GM12864 (cell line): ENCODE results near the gene PDE1A.

ENCODE experiments used
- DNase-seq: peaks from one replicate; pipeline ENCODE4 v3.0.0-alpha.2; 2011; ENCODE audit warnings: low read depth
- H3K4me3 ChIP-seq: 2 replicates; pipeline ENCODE4 v1.5.1; 2011; ENCODE audit warnings: mild to moderate bottlenecking, low read depth, low read length, control low read depth
- CTCF ChIP-seq: IDR thresholded peaks from 2 replicates; pipeline ENCODE4 v1.5.1; 2011; ENCODE audit warnings: low read depth, mild to moderate bottlenecking, moderate library complexity, low read length, control low read depth, inconsistent platforms; ENCODE audit errors: missing control alignments

Gene PDE1A

GRCh38 chr2:182267971-182268370 lies 158.9 kb downstream of the PDE1A start:
- no peak for DNase-seq
- no peak for TF ChIP-seq CTCF
- H3K4me3 ChIP-seq = no peak overlapping the region

- H3K4me3 ChIP-seq = no peak overlapping the region
- no peak for DNase-seq
- TF ChIP-seq CTCF = no peak
Measured at GRCh38 chr2:182266909-182267308, 159.9 kb downstream of the PDE1A start.

- H3K4me3 ChIP-seq = no peak overlapping the region
- TF ChIP-seq CTCF = no peak
- DNase-seq = no peak
Measured at GRCh38 chr2:182265718-182266117, 161.1 kb downstream of the PDE1A start.

GRCh38 chr2:182261860-182262387 lies 164.9 kb downstream of the PDE1A start:
- no peak for DNase-seq
- no peak for TF ChIP-seq CTCF
- H3K4me3 ChIP-seq = no peak overlapping the region

GRCh38 chr2:182259629-182260150 lies 167.1 kb downstream of the PDE1A start:
- no peak overlapping the region for H3K4me3 ChIP-seq
- no peak for DNase-seq
- no peak for TF ChIP-seq CTCF

GRCh38 chr2:182252534-182252933 lies 174.3 kb downstream of the PDE1A start:
- no peak overlapping the region for H3K4me3 ChIP-seq
- no peak for TF ChIP-seq CTCF
- no peak for DNase-seq

GRCh38 chr2:182248898-182249297 lies 177.9 kb downstream of the PDE1A start:
- no peak for TF ChIP-seq CTCF
- no peak overlapping the region for H3K4me3 ChIP-seq
- no peak for DNase-seq
